ENCODE data around the gene BLCAP.
"Not testable (repeated sequence)": the region's sequence is repeated elsewhere in the genome, so short reads cannot be mapped to it uniquely, and the experiment has no call there.

BLCAP gene

GRCh38 chr20:37527638-37528445 is at the start of gene BLCAP:
Gene BLCAP (minus strand): TSS chr20:37527876. CDS start chr20:37519174, 8,702 bp downstream.
- peak; percentile 92 for DNase-seq (ENCODE audit: low spot score)

DNA sequence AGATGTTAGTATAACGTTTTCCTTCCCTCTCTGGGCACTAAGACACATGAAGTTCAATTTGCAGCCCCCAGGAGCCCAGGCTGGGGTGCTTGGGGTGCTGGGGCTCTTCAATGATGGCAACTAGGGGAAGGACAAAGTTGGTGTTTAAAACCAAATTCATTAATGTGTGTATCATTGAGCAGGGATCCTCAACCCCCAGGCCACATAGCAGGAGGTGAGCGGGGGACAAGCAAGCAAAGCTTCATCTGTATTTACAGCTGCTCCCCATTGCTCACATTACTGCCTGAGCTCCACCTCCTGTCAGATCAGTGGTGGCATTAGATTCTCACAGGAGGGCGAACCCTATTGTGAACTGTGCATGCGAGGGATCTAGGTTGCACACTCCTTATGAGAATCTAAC is 49.8 kb upstream of the BLCAP start:
- DNase-seq (ENCODE audit: low spot score), result not testable (repeated sequence)

DNA sequence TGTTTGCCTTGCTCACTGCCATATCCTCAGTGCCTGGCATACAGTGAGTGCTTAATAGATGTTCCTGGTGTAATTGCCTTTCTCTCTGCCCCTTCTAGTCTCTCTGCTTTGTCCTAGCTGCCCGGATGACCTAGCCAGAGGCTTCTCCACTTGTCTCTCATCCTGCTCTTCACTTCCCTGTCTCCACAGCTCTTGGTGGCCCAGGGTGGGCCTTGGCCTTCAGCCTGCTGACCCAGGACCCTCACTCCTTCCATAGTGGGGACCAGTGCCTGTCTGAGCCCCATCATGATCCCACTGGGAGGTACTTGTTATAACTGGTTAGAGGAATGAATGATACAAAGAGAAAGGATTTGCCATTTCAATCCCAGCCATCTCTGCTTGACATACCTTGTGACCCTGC is 49.2 kb upstream of the BLCAP start:
- DNase-seq (ENCODE audit: low spot score), result no peak

DNA sequence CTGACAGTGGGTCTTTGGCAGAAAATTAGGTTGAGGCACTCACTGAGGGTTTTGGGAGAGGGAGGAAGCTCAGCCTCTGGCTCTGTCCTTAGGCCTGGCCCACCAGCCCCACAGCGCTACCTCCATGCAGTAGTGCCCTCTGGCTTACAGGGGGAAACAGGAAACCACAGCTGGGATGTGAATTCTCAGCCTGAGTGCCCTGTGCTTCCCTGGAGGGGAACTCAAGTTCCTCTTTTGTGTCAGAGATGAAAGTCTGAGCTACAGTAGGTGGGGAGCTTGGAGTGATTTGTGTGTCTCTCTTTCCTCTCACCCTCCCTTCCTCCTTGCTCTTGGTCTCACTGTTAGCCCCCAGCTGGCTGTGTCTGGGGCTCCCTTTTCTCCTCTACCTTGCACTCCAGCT is 48.2 kb upstream of the BLCAP start:
- peak; percentile 42 for DNase-seq (ENCODE audit: low spot score)

GRCh38 chr20:37574199-37574890 is 46.7 kb upstream of the BLCAP start:
- DNase-seq (ENCODE audit: low spot score), result no peak

DNA sequence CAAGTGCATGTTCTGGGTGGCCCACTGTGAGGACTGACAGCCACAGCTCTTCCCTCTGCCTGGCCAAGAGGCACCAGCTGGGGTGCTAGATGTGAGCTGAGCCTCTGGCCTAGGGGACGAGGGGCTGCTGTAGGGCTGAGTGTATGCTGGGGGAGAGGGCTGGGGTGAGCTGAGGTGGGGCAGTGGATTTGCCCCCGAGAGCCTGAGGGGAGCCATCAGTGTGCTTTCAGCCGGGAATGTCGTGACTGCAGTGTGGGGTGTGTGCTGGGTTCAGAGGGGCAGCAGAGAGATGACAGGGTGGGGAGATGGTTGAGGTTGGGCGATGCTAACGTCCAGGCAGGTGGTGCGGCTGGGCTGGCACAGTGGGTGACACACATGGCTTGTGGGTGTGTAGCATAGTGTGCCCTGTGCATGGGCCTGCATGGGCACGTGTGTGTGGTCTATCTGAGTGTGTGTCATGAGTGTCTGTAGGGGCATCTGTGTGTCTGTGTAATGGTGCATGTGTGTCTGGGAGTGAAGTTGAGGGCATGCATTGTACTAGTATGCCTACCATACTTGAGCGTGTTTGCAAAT is 46.0 kb upstream of the BLCAP start:
- no peak for DNase-seq (ENCODE audit: low spot score)

- DNase-seq (ENCODE audit: low spot score), result no peak
Observed at GRCh38 chr20:37571033-37571432, 43.4 kb upstream of the BLCAP start.

DNA sequence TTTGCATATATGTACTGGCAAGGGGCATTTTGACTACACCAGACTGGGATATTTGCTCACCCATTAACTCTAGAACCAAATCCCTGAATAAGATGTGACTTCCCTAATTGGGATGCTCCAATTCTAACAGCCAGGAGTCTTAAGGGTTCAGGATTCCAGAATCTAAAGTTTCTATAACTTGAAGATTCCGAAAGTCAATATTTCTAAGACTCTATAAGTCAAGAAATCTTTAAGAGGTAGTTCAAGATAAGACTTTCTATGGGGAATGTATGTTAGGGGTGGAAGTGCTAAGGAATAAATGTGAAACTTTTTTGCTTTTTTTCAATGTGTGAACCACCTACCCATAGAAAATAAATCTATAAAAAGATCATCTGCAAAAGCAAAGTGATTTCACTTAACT is 42.7 kb upstream of the BLCAP start:
- DNase-seq (ENCODE audit: low spot score), result no peak

GRCh38 chr20:37567671-37568588 is 40.3 kb upstream of the BLCAP start:
- DNase-seq (ENCODE audit: low spot score), result no peak

DNA sequence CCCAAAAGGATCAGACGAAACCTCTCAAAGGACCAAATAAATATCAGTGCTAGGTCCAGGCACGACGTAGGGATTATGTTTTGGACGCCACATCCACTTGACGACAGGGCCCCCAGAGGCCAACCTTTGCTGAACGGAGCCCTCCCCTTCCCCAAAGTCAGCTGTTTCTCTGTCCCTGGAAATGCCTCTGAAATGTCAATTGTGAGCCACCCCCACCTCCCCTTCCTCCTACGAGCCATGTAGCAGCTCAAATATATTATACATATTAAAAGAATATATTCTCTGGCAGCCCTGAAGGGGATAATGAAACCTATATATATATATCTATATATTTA is 39.6 kb upstream of the BLCAP start:
- DNase-seq (ENCODE audit: low spot score), result no peak

DNA sequence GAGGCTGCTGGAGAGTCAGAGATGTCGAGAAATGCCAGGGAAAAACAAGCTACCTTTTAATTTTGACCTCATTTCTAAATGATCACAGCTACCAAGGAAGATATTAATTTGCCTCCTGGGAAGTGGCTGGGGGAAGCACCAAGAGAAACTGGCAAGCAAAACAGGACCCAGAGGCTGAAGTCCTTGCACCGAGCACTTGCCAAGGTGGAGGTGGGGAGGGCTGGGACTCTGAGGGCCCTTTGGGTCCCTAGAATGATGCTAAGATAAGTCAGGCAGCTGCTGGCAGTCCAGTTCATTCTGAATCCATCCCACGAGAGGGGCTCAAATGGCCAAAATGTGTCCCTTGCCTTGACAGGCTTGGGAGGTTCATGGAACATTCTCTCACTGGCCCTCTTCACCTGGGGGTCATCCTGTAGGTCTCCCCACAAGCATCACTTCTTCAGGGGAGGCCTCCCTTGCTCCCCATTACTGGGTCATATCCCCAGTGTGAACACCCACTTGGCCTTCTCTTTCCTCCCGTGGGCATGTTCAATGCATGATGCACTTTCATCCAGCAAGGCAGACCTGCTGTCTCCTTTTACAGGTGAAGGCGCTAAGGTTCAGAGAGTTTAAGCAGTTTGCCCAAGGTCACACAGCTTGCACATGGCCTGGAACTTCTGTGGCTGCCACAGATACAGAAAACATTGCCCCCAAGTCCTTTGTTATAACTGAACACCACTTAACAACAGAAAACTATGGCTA is 39.1 kb upstream of the BLCAP start:
- DNase-seq (ENCODE audit: low spot score), result no peak

DNA sequence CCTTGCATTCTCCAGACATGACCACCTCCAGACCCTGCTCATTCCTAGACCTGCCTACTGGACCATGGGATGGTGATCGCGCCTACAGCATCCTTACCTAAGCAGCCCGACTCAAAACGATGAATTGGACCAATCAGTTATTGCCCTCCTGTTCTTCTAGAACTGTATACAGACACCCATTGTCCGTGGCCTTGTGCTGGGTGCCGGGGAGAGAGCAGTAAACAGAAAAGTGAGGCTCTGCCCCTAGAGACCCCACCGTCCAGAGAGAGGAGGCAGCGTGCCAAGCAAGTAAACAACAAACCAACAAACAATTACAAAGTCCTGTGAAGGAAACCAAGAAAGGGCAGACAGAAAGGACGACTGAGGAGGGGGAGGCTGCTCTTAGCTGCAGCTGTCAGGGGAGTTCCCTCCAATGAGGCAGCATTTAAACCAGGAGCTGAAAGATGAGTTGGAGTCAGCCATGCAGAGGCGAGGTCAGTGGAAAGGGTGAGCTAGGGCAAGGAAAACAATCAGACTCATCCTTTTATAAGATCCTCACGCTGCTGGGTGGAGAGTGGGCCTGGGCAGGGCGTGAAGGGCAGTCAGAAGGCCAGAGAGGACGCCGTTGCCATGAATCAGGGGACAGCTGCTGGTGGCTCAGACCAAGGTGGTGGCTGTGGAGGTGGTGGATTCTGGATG is 37.6 kb upstream of the BLCAP start:
- no peak for DNase-seq (ENCODE audit: low spot score)

DNA sequence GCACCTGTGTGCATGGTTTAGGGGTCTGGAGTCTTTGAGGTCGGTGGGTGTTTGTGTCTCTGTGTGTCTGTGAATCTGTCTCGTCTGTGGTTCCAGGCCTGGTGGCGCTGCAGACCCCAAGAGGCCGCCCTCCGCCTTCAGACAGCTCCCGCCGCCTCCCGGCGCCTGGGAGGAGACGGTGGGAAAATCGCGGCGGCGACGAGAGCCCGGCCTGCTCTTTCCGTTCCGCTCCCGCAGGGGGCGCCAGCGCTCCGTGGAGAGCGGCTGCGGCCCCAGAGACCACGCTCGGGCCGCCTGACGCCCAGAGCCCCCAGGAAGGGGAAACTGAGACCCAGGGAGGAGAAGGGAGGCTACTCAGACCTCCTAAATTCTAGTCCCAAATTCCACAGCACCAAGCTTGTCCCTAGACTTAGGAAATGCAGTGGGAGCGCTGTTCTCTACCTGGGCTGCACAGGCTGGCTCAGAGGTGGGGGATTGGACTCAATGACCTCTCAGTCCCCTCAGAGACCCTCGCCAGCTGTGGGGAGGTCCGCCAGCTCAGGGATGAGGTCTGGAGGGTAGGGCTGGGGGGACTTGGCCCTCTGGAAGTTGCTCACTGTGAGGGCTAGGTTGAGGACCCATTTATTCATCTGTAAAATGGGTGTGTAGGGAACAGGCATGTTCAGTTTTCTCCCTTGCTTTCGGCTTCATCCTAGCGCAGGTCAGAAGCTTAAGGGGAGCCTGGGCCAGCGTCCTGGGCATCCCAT is 36.9 kb upstream of the BLCAP start:
- DNase-seq (ENCODE audit: low spot score), result peak; percentile 53

DNA sequence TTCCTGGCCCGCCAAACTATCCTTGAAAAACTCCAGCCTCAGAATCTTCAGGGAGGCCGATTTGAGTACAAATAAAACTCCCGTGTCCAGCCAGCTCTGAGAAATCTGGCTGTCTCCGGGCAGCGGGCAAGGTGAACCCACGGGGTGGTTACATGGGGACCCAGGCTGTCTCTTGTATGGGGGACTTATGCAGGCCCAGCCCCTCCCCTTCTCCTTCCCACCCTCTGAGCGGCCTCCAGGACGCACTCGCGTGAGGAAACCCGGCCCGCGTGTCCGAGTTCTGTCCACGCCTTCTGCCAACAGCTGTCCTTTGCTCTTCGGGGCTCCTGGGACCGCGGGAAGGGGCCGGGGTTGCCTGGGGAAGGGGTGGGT is 36.3 kb upstream of the BLCAP start:
- DNase-seq (ENCODE audit: low spot score), result no peak

DNA sequence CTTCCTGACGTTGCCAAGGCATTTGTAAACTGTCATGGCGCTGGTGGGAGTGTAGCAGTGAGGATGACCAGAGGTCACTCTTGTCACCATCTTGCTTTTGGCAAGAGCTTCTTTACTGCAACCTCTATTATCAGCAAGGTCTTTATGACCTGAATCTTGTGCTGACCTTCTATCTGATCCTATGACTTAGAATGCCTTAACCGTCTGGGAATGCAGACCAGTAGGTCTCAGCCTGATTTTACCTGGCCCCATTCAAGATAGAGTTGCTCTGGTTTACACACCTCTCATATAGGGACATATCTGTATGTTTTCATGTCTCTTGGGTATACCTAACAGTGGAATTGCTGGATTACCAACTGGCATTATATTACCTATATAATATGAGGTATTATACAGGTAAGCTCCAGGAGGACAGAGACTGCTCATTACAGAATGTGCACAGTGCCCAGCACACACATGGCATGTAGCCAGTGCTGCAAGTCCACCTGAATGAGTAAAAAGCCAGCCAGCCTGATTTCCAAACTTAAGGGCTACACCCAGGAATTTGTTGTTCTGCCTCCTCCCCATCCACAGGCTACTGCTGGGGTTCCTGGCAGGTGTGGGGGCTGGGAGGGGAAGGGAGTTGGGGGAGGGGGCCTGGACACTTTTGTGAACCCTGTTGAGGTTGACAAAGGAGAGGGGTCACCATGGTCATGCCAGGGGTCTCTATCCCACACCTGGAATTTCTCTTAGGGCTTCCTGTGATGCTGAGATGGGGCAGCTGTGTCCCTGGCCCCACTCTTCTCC is 35.2 kb upstream of the BLCAP start:
- DNase-seq (ENCODE audit: low spot score), result no peak

DNA sequence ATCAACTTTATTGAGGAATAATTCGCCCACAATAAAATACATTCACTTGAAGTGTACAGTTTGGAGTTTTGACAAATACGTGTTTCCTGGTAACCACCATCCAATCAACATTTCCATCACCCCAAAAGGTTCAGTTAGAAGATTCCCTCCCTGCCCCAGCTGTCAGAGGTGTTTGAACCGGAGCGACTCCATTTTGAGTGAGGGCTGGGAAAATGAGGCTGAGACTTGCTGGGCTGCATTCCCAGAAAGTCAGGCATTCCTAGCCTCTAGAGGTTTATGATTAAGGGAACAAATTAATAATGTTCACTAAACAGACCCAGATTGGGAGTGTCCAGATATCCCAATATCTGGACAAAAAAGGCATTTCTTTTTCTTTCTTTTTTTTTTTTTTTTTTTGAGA is 33.0 kb upstream of the BLCAP start:
- no peak for DNase-seq (ENCODE audit: low spot score)

DNA sequence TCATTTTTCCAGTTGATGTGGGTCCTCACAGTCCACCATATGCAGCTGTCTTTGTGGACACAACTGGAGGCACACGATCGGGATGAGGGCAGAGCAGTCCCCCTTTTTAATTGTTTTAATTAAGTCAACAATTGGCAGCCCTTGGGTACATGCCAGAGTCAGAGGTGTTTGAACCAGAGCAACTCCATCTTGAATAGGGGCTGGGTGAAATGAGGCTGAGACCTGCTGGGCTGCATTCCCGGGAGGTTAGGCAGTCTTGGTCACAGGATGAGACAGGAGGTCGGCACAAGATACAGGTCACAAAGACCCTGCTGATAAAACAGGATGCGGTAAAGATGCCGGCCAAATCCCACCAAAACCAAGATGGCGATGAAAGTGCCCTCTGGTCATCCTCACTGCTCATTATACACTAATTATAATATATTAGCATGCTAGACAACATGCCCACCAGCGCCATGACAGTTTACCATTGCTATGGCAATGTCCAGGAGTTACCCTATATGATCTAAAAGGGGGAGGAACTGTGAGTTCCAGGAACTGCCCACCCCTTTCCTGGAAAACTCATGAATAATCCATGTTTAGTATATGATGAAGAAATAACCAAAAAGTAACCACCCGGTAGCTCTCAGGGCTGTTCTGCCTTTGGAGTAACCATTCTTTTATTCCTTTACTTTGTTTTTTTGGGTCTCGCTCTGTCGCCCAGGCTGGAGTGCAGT is 31.8 kb upstream of the BLCAP start:
- DNase-seq (ENCODE audit: low spot score), result no peak

GRCh38 chr20:37558779-37559178 is 31.1 kb upstream of the BLCAP start:
- DNase-seq (ENCODE audit: low spot score), result no peak

- DNase-seq (ENCODE audit: low spot score), result no peak
Observed at GRCh38 chr20:37558306-37558705, 30.6 kb upstream of the BLCAP start.
